NOMO-1 (cell line): Measurements from ENCODE around the gene ADORA1.

Experiments
- DNase-seq, 2 experiments: peaks; one replicate each; lab custom pipeline; 2025; ENCODE audit not compliant: unreplicated experiment in 2 of 2; lab: John Stamatoyannopoulos, UW

The ADORA1 gene

GRCh38 chr1:203120325-203121153, 7.0 kb upstream of the ADORA1 start:
- DNase-seq: no peak

DNA sequence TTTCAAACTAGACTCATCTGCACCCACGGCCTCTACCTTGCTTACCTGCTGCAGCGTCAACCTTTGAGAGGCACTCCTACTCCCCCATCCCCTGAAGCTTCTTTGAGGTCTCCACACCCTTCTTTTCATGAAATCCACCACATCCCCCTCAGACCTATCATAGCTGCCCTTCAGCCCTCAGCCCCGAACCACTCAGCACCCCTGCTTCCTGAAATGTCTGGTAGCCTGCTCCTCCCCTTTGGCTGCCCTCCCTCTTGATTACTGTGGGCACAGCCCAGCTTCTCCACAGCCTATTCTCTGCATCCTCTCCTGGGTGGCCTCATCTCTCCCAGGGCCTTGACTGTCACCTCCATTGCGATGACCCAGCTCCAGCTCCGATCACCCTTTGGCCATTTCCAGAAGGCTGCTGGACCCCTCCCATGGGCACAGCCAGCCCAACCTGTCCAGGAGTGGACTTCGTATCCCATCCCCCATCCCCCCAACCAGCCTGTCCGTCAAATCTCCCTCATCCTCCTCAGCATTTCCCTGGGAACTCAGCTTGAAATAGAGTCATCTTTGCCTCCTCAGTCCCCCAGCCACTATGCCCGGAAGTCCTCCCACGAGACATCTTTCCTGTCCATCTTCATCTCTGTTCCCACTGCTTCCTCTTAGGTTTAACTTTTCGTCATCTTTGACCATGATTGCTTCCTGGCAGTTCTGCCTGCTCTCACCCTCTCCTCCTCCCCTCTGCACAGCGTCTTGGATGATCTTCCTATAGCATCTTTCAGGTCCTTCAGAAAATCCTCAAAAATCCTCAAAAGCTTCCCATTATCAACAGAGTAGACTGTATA, 6.1 kb upstream of the ADORA1 start:
- DNase-seq: peak in 1 of 2 experiments; percentile 53

- no peak for DNase-seq
Observed at GRCh38 chr1:203122159-203122558, 5.4 kb upstream of the ADORA1 start.

GRCh38 chr1:203124011-203124410, 3.5 kb upstream of the ADORA1 start:
- DNase-seq: no peak

- DNase-seq: no peak
Observed at GRCh38 chr1:203124546-203125317, 2.8 kb upstream of the ADORA1 start.

DNA sequence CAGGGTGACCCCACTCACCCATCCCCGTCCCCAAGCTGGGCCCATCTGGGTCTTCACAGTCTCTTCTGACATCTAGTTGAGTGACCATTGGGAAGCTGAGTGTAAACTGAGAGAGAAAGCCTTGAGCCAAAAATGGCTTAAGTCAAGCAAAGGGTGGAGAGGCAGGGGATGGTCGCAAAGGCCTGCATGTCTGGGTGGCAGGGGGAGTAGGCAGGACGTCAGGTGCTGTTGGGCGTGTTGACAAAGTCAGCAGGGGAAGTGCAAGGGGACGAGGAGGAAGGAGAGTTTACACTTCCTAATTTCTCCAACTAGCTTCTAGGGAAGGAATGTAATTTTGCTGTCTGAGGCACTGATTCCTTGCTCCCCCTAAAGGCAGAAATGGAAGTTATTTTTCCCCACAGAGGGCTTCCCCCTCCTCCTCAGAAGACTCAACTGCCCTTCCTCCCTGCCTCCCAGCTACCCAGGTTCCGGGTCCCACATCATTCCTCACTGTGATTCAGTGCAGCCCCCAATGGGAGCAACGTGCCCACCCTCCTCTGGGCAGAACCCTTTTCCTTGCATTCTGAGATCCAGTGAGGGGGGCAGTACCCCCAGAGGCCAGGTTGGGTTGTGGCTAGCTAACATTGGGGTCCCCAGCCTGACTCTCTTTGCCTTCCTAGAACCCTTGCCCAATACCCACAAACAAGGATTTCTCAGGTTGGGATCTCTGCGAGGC, 1.2 kb upstream of the ADORA1 start:
- DNase-seq: peak in 1 of 2 experiments; percentile 25

- DNase-seq: no peak
Observed at GRCh38 chr1:203126866-203127665, 460 bp upstream of the ADORA1 start.

- no peak for DNase-seq
Observed at GRCh38 chr1:203128431-203128715, 847 bp downstream of the ADORA1 start.

- no peak for DNase-seq
Observed at GRCh38 chr1:203128716-203129500, 1.4 kb downstream of the ADORA1 start.

DNA sequence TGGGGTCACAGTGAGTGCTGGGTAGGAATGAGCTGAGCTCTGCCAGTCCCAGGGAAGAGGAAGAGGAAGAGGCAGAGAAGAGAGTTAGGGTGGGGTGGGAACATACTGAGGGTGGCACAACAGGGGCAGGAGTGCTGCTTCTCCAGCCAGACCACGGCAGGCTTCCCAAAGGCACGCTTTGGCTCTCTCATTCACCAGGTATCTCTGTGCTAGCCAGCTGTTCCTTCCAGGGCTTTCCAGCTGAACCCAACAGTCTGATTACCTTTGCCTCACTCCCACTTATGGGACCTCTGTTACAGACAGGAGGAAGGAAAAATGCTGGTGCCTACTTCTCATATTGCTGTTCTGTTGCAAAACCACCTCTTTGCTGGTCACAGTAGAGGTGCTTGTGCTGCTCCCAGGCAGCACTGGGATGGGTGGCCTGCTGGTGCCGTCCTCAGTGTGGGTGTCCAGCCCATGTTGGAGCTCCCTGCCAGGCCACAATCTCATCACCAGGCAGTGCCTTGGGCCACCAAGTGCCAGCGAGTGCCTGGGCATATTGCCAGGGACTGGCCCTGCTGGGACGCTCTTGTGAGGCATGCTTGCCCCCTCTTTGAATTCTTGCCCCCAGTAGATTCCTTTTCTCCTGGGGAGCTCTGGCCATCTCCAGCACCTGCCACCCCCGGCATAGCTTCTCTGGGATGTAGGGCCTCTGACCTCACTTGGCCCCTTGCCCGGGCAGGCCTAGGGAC, 2.1 kb downstream of the ADORA1 start:
- peak in 1 of 2 experiments; percentile 11 for DNase-seq

- DNase-seq: no peak
Observed at GRCh38 chr1:203130358-203130985, 2.9 kb downstream of the ADORA1 start.

DNA sequence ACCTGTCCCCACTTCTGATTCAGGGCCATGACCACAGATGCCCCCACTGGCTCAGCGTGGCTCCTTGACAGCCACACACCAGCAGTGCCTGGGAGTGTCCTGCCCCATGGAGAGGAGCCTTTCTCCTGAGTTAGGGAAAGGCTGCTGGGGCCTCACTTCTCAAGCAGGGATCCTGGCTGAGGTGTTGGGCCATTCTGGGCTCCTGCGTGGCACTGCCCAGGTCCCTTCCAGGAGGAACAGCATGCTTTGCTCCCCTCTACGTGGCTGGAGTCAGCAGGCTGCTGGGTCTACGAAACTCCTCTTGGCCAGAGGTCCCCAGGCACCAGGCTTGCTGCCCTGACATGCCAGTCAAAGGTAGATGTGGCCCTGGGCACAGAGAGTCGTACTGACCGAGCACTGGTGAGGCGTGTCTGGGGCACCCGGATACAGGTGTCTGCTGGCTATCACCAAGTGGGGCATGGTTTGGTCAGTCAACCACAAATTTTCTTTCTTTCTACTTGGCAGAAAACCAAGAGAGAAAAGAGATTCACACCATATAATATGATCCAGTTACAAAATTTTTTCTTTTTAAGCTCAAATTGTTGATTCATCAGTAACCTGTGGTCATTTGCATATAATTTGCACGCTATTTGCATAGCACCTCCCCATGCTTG, 4.1 kb downstream of the ADORA1 start:
- no peak for DNase-seq

- no peak for DNase-seq
Observed at GRCh38 chr1:203133970-203134725, 6.6 kb downstream of the ADORA1 start.

- peak; percentile 63 to 76 for DNase-seq
Observed at GRCh38 chr1:203135636-203136305, 8.2 kb downstream of the ADORA1 start.

DNA sequence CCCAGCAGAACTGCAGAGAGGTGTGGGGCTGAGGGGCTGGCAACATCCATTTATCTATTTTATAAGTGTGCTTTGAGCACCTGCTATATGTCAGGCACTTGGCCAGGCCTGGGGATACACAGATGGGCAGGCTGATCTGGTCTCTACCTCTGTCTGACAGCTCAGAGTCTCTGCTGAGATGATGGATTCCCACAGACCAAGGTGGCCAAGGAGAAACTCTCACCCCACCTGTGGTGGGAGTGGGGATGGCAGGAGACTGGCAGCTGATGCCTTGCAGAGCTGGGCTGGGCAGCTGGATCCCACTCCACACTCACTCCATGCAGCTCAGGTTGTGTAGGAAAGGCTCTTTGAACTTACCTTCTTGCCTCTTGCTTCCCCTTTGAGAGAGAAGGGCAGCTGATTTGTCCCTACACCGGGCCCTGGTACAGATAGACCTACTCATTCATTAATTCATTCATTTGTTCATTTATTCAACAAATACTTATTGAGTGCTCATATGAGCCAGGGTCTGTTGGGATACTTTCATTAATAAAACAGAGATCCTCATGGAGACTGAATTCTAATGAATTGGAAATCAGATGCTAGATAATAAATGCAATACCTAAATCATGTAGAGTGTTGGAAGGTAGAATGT, 9.0 kb downstream of the ADORA1 start:
- DNase-seq: no peak

DNA sequence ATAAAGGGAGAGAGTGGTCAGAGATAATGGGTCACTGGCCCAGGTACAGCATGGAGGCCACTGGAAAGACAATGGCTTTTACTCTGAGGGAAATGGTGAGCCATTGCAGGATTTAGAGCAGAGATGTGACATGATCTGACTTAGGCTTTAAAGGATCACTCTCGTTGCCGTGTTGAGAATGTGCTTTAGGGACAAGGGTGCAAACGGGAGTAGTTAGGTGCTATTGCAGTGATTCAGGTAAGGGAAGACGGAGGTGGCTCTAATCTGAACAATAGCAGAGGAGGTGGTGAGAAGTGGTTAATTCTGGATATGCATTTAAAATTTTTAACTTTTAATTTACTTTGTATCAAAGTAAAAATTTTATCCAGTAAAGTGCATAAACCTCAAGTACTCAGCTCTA, 9.8 kb downstream of the ADORA1 start:
- no peak for DNase-seq
